ENCODE results near the gene ANGPT4.
A peak's percentile ranks its signal among the peaks of the same experiment; 100 is the strongest.

The ANGPT4 gene, protein sequence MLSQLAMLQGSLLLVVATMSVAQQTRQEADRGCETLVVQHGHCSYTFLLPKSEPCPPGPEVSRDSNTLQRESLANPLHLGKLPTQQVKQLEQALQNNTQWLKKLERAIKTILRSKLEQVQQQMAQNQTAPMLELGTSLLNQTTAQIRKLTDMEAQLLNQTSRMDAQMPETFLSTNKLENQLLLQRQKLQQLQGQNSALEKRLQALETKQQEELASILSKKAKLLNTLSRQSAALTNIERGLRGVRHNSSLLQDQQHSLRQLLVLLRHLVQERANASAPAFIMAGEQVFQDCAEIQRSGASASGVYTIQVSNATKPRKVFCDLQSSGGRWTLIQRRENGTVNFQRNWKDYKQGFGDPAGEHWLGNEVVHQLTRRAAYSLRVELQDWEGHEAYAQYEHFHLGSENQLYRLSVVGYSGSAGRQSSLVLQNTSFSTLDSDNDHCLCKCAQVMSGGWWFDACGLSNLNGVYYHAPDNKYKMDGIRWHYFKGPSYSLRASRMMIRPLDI

GRCh38 chr20:916125-916799, at the start of gene ANGPT4:
TSS of gene ANGPT4 (minus strand) at chr20:916334. CDS start at chr20:916214, 120 bp downstream.
- no peak for DNase-seq (ENCODE audit: low read depth)

DNA sequence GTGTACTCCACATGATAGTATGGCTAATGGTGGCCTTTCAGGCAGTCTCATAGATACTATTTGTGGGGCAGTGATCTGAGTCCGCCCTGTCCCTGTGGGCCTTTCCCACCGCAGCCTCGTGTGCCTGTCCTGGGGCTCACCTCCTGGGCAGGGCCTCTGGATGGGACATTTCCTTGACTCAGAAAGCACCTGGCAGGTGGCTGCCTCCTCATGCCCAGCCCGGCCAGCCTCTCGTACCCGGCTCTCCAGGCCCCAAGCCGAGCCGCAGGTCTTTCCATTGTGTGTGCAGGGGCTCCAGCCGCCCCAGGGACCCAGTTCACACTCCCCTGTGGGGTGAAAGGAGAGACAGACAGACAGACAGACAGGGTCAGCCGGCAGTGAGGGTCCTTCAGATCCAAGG, 47.7 kb upstream of the ANGPT4 start:
- no peak for DNase-seq (ENCODE audit: low read depth)

DNA sequence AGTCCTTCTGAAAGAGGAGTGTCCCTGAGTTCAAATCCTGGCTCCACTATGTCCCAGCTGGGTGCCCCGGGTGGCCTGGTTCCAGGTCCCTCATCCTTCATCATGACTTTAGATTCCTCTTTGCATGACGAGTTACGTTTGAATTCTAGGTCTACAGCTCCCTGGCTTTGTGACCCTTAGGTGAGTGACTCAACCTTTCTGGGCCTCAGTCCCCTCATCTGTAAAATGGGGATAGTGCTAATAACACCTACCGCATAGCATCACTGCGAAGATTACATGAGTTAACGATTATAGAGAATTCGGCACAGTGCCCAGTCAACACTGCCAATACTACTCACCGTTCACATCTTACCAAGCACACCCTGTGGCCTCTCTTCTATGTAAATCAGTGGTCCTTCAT, 46.5 kb upstream of the ANGPT4 start:
- no peak for DNase-seq (ENCODE audit: low read depth)

- no peak for DNase-seq (ENCODE audit: low read depth)
These were observed 46.1 kb upstream of the ANGPT4 start for GRCh38 chr20:962223-962622.

GRCh38 chr20:961768-962167, 45.6 kb upstream of the ANGPT4 start:
- DNase-seq (ENCODE audit: low read depth): no peak

- no peak for DNase-seq (ENCODE audit: low read depth)
These were observed 44.0 kb upstream of the ANGPT4 start for GRCh38 chr20:959996-960615.

DNA sequence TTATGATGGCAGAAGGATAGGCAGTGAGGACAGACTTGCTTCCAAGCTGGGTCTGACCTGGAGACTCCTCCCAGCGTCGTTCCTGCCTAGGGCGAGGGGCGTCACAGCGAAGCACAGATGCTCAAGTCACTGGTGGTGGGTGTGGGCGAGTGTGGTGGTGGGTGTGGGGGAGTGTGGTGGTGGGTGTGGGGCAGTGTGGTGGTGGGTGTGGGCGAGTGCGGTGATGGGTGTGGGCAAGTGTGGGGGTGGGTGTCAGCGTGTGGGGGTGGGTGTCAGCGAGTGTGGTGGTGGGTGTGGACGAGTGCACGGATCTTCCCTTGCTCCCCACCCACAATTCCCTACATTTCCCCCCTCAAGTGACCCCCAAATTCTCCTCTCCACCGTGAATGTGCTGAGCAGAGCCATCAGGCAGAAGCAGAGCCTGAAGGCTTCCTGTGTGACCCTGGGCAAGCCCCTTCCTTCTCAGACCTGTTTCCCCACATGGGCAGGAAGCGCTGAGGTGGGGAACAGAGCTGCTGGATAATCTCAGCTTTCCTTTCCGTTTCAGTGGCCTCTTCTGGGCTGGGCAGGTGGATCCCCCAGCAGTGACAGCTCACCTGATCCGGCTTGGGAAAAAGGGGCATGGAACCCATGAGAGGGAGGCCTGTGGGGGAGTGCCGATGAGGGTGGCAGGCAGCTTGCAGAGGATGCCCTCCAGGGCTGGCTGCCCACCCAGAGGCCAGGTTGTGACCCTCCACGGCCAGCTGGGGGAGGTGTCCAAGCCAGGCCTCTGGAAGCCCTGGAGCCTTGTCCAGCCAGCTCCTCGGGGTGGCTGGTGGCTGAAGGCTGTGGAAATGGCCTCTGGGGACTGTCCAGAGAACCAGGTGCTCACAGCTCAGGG, 43.0 kb upstream of the ANGPT4 start:
- DNase-seq (ENCODE audit: low read depth): no peak

GRCh38 chr20:957544-957943, 41.4 kb upstream of the ANGPT4 start:
- DNase-seq (ENCODE audit: low read depth): no peak

- peak; percentile 58 for DNase-seq (ENCODE audit: low read depth)
These were observed 40.3 kb upstream of the ANGPT4 start for GRCh38 chr20:956330-956951.

DNA sequence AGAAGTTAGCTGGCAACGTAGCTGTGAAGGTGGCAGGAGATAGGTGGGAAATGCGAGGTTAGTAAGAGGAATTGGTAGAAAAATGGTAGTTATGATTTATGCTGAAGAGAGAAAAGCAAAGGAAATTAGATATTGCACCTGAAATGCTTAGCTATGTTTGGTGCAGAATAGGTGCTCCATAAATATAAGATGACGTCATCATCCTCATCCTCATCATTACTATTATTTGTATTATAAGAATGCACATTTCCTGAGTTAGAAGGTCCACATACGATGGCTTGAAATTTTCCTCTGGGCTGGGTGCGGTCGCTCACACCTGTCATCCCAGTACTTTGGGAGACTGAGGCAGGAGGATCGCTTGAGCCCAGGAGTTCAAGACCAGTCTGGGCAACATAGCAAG, 39.5 kb upstream of the ANGPT4 start:
- DNase-seq (ENCODE audit: low read depth): no peak

DNA sequence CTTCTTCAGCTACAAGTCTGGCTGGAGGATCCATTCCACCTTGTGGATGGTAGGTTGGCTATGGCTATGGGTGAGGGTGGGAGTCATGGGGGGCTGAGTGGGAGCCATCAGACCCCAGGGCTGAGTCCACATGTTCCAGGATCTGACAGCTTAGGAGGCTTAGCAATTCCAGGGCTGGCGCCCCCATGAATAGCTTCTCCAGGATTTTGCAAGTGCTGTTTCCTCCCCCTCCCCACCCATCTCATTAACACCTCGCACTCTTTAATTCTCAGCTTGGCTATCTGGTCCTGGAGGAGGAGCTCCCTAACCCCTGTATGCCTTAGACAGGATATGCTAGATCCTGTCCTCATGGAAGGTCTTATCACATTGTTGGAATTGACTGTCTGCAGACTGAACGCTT, 39.0 kb upstream of the ANGPT4 start:
- DNase-seq (ENCODE audit: low read depth): no peak

DNA sequence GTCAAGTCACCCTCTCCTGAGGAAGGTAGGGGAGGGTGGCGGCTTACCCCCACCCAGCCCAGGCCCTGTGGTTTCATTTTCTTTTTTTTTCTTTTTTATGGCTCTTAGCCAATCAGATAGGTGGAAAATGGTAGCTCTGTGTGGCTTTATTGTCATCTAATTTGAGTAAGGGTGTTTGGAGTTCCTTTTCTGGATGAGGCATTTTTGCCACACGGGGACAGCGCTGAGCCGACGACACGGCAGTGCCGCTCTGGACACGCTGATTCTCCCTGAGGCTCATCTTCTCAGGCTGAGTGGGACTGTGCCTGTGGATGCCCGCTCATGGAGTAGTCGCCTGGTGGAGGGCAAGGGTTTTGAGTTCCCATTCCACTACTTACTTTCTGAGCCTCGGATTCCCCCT, 37.6 kb upstream of the ANGPT4 start:
- DNase-seq (ENCODE audit: low read depth): no peak

GRCh38 chr20:952196-952795, 36.2 kb upstream of the ANGPT4 start:
- DNase-seq (ENCODE audit: low read depth): no peak

- no peak for DNase-seq (ENCODE audit: low read depth)
These were observed 35.4 kb upstream of the ANGPT4 start for GRCh38 chr20:951384-952169.

DNA sequence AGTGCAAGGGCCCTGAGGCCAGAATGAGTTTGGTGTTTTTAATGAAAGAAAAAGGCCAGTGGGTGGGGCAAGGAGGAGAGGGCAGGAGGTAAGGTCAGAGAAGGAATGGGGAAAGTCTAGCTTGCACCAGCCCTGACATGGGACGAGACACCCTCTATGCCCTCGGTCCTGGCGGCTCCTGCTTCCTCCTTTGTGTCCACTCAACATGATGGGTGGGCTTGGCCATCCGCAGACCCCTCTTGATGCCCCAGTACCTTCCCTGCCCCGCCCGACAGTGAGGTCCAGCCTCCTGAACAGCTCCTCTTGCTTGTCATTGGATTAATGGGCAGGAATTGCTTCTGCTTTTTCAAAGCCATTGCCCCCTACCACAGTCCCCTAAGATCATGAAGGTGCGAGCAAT, 33.6 kb upstream of the ANGPT4 start:
- no peak for DNase-seq (ENCODE audit: low read depth)

DNA sequence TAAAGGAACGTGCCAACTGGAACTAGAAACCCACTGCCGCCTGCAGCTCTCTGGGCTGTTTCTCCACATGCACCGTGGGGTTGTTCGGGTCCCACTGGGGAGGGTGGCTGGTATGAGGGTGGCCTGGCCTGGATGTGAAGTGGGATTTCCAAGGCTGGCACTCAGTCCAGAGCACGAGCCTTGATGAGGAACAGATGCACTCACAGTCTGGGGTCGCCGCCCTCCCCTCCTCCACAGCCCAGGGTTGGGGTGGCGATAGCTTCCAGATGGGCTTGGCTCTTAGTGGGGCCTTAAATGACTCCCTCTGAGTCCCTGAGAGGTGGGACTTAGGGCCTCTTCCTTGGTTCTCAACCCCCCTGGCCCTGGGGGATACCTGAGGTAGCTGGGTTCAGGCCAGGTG, 30.7 kb upstream of the ANGPT4 start:
- no peak for DNase-seq (ENCODE audit: low read depth)

GRCh38 chr20:945841-946240, 29.7 kb upstream of the ANGPT4 start:
- DNase-seq (ENCODE audit: low read depth): no peak

DNA sequence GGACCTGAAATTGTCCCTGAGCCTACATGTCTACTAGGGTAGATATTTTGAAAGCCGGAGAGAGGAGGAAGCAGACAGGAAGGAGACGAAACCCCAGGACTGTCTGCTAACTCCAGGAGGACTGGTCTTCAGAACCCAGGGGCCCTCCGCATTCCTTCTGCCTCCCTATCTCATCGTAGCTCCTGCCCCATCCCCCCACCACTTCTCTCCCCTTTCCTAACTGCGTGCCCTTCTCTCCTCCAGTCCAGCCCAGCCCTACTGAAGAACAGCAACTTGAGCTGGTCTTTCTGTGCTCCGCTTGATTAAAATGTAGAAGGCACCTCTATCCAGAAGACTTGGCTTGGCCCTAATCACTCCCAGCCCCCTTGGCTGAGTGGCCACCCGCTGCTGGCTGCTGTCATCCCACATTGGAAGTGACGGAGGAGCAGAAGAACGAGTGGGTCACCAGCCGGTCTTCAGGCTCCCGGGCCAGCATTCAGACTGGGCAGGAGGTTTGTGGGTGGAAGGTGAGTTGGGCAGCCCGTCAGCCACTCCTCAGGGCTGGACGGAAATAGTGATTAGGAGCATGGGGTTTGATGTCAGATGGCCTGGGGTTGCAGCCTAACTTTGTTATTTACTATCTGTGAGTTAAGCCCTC, 28.8 kb upstream of the ANGPT4 start:
- DNase-seq (ENCODE audit: low read depth): no peak

DNA sequence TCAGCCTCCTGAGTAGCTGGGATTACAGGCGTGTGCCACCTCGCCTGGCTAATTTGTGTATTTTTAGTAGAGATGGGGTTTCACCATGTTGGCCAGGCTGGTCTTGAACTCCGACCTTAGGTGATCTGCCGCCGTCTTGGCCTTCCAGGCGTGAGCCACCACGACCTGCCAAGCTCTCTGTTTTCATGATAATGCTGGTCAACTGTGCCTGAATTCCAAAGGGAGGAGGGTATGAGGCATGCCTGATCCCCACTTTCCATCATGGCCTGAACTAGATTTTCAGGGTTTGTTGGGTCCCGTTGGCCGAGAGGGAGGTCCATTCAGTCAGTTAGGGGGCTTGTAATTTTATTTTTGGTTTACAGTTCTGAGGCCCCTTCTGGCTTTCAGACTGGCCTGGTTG, 28.0 kb upstream of the ANGPT4 start:
- no peak for DNase-seq (ENCODE audit: low read depth)

- DNase-seq (ENCODE audit: low read depth): no peak
These were observed 26.5 kb upstream of the ANGPT4 start for GRCh38 chr20:942611-943010.

All from activated T-helper 9 cell treated with anti-CD3 and anti-CD28 coated beads, Interleukin-2, amount 50 U/mL, for 16 hours (primary cell).